A673 (cell line): ENCODE measurements around the gene NBEA. TPM values are rescaled to one million over a fixed set of nuclear protein-coding genes. Genes with fewer than 3 reads are reported as not detected.
"Not testable (repeated sequence)": the region's sequence is repeated elsewhere in the genome, so short reads cannot be mapped to it uniquely, and the experiment has no call there.

ENCODE experiments used
- BruUV-seq: library from RNA; stranded (reverse); fragments of 400-500 nt; replicated peaks from 2 replicates; lab custom pipeline; 2021; lab: Mats Ljungman, UMichigan
- CTCF ChIA-PET: fragments of 300-600 bp; sonication (Branson Sonifier 250); formaldehyde crosslinking; loops from one replicate; lab custom pipeline; 2022; ENCODE audit warnings: antibody characterized with exemption; lab: Charles Lee
- POLR2A ChIA-PET: fragments of 300-600 bp; sonication (Branson Sonifier 250); formaldehyde crosslinking; loops from one replicate; lab custom pipeline; 2022; ENCODE audit warnings: antibody characterized with exemption; ENCODE audit not compliant: low non-redundant PET; lab: Charles Lee
- DNase-seq: peaks from one replicate; pipeline ENCODE4 v3.0.0-alpha.2; 2015; ENCODE audit warnings: low spot score
- H3K27ac ChIP-seq: fragments of 200-600 bp; sonication (generic); 2 replicates; pipeline ENCODE4 v1.5.1; 2016; ENCODE audit warnings: mixed run types, low read depth, mild to moderate bottlenecking, mixed read lengths, antibody characterized with exemption, low read length; ENCODE audit not compliant: poor library complexity, severe bottlenecking
- H3K27me3 ChIP-seq: fragments of 200-600 bp; sonication (generic); replicated peaks from 2 replicates; pipeline ENCODE4 v1.6.1; 2017; ENCODE audit warnings: mixed run types, low read depth, mild to moderate bottlenecking, mixed read lengths, antibody characterized with exemption, low read length; ENCODE audit not compliant: insufficient read depth, poor library complexity
- H3K36me3 ChIP-seq: fragments of 200-600 bp; sonication (generic); 2 replicates; pipeline ENCODE4 v1.6.1; 2016; ENCODE audit warnings: mixed run types, mild to moderate bottlenecking, mixed read lengths, antibody characterized with exemption, low read length; ENCODE audit not compliant: insufficient read depth, poor library complexity, severe bottlenecking
- H3K4me1 ChIP-seq: fragments of 200-600 bp; sonication (generic); 2 replicates; pipeline ENCODE4 v1.6.1; 2017; ENCODE audit warnings: mixed run types, mild to moderate bottlenecking, mixed read lengths, antibody characterized with exemption, low read length; ENCODE audit not compliant: insufficient read depth, poor library complexity, severe bottlenecking
- H3K4me3 ChIP-seq: fragments of 200-600 bp; sonication (generic); 2 replicates; pipeline ENCODE4 v1.5.1; 2016; ENCODE audit warnings: low read depth, mixed run types, mild to moderate bottlenecking, mixed read lengths, low read length; ENCODE audit not compliant: poor library complexity, severe bottlenecking
- H3K9me3 ChIP-seq: fragments of 200-600 bp; sonication (generic); 2 replicates; pipeline ENCODE4 v1.6.1; 2016; ENCODE audit warnings: mixed run types, low read depth, mild to moderate bottlenecking, mixed read lengths, antibody characterized with exemption, low read length; ENCODE audit not compliant: poor library complexity, severe bottlenecking
- EZH2 ChIP-seq: fragments of 200-600 bp; sonication (generic); IDR thresholded peaks from 2 replicates; pipeline ENCODE4 v1.6.1; 2017; ENCODE audit warnings: borderline replicate concordance, low read depth, mild to moderate bottlenecking, mixed read lengths, antibody characterized with exemption, low read length; ENCODE audit not compliant: poor library complexity, severe bottlenecking
- intact Hi-C: fragments of 100-400 bp; cut with micrococcal nuclease; formaldehyde crosslinking; loops from one replicate; pipeline ENCODE4 v1.10.0; 2022; ENCODE audit not compliant: unreplicated experiment
- total RNA-seq: library from RNA; stranded (reverse); gene quantifications from 2 replicates; pipeline ENCODE4 v1.2.3, GENCODE V29; 2021
- TF ChIP-seq, protein P1 (sequence below): fragments of 300-800, 200-600 bp; sonication (generic); conservative IDR thresholded peaks from 2 replicates; pipeline ENCODE4 v1.5.1; 2017; ENCODE audit warnings: low read depth, mild to moderate bottlenecking, antibody characterized with exemption, low read length, moderate library complexity, mixed read lengths

NBEA gene
- total RNA-seq, 1 experiment from 2014 or later, result 4.2 TPM

DNA sequence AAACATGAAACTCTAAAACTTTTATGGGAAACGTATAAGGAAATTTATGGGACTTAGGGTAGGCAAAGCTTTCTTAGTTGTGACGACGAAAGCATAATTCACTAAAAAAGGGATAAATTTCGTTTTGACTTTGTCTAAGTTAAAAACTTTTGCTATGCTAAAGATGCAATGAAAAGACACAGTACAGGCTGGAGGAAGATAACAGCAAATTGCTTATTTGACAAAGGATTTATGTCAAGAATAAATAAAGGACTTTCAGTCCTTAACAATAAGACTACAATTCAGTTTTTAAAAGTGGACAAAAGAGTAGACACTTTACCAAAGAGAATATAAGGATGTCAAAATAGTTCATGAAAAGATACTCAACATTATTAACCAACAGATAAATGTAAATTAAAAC lies 150.2 kb downstream of the NBEA start:
- H3K36me3 ChIP-seq, result no peaks in the 10 kb centered on the region
- CTCF ChIA-PET, result no interaction called here
- POLR2A ChIA-PET, result no interaction called here
- no peaks in the 10 kb centered on the region for H3K4me1 ChIP-seq
- no peak overlapping the region for H3K4me3 ChIP-seq
- BruUV-seq, result no TSS peak
- no peaks in the 10 kb centered on the region for H3K27me3 ChIP-seq
- no peak overlapping the region for H3K27ac ChIP-seq
- no peak for DNase-seq
- H3K9me3 ChIP-seq, result no peaks in the 10 kb centered on the region
- TF ChIP-seq, protein P1, sequence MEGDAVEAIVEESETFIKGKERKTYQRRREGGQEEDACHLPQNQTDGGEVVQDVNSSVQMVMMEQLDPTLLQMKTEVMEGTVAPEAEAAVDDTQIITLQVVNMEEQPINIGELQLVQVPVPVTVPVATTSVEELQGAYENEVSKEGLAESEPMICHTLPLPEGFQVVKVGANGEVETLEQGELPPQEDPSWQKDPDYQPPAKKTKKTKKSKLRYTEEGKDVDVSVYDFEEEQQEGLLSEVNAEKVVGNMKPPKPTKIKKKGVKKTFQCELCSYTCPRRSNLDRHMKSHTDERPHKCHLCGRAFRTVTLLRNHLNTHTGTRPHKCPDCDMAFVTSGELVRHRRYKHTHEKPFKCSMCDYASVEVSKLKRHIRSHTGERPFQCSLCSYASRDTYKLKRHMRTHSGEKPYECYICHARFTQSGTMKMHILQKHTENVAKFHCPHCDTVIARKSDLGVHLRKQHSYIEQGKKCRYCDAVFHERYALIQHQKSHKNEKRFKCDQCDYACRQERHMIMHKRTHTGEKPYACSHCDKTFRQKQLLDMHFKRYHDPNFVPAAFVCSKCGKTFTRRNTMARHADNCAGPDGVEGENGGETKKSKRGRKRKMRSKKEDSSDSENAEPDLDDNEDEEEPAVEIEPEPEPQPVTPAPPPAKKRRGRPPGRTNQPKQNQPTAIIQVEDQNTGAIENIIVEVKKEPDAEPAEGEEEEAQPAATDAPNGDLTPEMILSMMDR, result no peak
- TF ChIP-seq EZH2, result no peak
- intact Hi-C loops, result no loop called here

DNA sequence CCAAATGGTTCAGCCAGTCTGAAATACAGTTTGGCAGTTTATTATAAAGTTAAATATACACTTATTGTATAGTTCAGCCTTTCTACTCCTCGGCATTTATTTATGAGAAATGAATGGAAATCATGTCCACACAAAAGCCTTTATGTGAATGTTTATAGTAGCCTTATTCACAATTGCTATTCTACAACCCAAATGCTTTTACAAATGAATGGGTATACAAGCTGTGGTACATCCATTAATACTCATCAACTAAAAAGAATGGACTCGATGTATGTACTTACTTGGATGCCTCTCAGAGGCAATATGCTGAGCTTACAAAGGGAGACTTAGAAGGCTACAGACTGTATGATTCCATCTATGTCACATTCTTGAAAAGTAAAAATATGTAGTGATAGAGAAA lies 150.7 kb downstream of the NBEA start:
- no TSS peak for BruUV-seq
- H3K9me3 ChIP-seq, result no peaks in the 10 kb centered on the region
- ChIA-PET CTCF (no interaction called here), POLR2A (no interaction called here)
- DNase-seq, result no peak
- no peaks in the 10 kb centered on the region for H3K36me3 ChIP-seq
- TF ChIP-seq EZH2, result no peak
- TF ChIP-seq, protein P1, result no peak
- H3K4me3 ChIP-seq, result no peak overlapping the region
- intact Hi-C loops, result no loop called here
- no peak overlapping the region for H3K27ac ChIP-seq
- H3K27me3 ChIP-seq, result no peaks in the 10 kb centered on the region
- no peaks in the 10 kb centered on the region for H3K4me1 ChIP-seq

DNA sequence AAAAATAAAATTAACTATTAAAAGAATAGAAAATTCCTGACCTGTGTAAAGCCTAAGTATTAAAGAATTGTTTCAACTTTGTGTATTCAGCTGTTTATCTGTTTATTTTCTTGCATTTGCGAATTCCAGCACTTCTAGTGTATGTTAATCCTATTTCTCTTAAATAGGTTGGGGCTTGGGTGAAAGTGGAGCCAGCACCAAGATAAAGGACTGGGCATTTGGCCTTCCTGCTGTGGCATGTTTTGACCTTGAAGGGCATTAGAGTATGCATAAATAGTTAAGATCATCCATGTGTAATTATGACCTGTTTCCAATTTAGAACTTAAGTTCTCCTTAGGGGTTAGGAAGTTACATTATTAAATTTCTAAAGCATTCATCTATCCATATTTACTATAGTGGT lies 151.3 kb downstream of the NBEA start:
- CTCF ChIA-PET, result no interaction called here

DNA sequence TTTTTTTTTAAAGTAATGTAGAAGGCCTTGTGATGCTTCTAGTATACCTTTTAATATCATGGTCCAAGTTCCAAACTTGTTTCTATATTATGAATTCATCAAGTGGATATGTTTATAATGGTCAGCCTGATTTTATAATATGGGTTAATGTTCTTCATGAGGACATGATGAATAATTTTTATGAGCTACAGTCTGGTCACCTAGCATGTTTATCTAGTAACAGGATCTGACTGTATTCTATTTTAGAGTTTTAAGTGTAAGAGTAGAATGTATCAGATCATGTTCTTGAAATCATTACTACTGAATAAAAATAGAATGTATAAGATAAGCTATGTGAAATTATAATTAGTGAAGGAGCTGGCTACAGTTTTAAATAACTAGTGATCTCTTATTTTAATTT lies 164.7 kb downstream of the NBEA start:
- H3K9me3 ChIP-seq, H3K36me3 ChIP-seq, H3K4me3 ChIP-seq, intact Hi-C loops, H3K27ac ChIP-seq, CTCF ChIA-PET, H3K4me1 ChIP-seq, DNase-seq, BruUV-seq, H3K27me3 ChIP-seq: not testable (repeated sequence)
- POLR2A ChIA-PET, result interaction anchor here (0.6 kb wide), 1 partner anchor 1408 kb away, joined by 4 read pairs; no protein-coding TSS in a partner anchor

More for the DNA sequence above, 151.3 kb downstream of the NBEA start:
- no peaks in the 10 kb centered on the region for H3K27me3 ChIP-seq
- POLR2A ChIA-PET, result no interaction called here
- no TSS peak for BruUV-seq
- H3K27ac ChIP-seq, result no peak overlapping the region
- no peaks in the 10 kb centered on the region for H3K4me1 ChIP-seq
- intact Hi-C loops, result no loop called here
- no peaks in the 10 kb centered on the region for H3K9me3 ChIP-seq
- H3K4me3 ChIP-seq, result no peak overlapping the region
- DNase-seq, result no peak
- no peak for TF ChIP-seq EZH2
- TF ChIP-seq, protein P1, result no peak
- no peaks in the 10 kb centered on the region for H3K36me3 ChIP-seq
